ENCODE measurements around the gene PCBD2. TPM values are rescaled to one million over a fixed set of nuclear protein-coding genes. Genes with fewer than 3 reads are reported as not detected.

Gene PCBD2
- total and polyA plus RNA-seq, 2 experiments from 2014 or later, result 8.7 to 16.0 TPM

GRCh38 chr5:134989266-134989830 lies 84.4 kb downstream of the PCBD2 start:
- 0 out of 3 replicates have a peak, but pooled peaks cover 4% of the 10 kb centered on the region for H3K36me3 Mint-ChIP-seq (ENCODE audit: low read depth)
- TF ChIP-seq, protein P1, sequence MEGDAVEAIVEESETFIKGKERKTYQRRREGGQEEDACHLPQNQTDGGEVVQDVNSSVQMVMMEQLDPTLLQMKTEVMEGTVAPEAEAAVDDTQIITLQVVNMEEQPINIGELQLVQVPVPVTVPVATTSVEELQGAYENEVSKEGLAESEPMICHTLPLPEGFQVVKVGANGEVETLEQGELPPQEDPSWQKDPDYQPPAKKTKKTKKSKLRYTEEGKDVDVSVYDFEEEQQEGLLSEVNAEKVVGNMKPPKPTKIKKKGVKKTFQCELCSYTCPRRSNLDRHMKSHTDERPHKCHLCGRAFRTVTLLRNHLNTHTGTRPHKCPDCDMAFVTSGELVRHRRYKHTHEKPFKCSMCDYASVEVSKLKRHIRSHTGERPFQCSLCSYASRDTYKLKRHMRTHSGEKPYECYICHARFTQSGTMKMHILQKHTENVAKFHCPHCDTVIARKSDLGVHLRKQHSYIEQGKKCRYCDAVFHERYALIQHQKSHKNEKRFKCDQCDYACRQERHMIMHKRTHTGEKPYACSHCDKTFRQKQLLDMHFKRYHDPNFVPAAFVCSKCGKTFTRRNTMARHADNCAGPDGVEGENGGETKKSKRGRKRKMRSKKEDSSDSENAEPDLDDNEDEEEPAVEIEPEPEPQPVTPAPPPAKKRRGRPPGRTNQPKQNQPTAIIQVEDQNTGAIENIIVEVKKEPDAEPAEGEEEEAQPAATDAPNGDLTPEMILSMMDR (conservative IDR thresholded peaks at IDR 0.05; ENCODE audit: low read depth in 2 of 2), result no peak
- TF ChIP-seq CREB1 (CRISPR knock-in tag; IDR thresholded peaks at IDR 0.05; ENCODE audit: low read depth), result no peak
- TF ChIP-seq ZNF114 (CRISPR knock-in tag; IDR thresholded peaks at IDR 0.05), result no peak
- no peak for TF ChIP-seq NANOG (IDR thresholded peaks at IDR 0.05; ENCODE audit: borderline replicate concordance)
- TF ChIP-seq EZH2phosphoT487 (IDR thresholded peaks at IDR 0.05; ENCODE audit: unreplicated experiment), result no peak
- no peak for TF ChIP-seq POLR2AphosphoS5 (IDR thresholded peaks at IDR 0.05; ENCODE audit: low read depth)
- TF ChIP-seq, protein P2, sequence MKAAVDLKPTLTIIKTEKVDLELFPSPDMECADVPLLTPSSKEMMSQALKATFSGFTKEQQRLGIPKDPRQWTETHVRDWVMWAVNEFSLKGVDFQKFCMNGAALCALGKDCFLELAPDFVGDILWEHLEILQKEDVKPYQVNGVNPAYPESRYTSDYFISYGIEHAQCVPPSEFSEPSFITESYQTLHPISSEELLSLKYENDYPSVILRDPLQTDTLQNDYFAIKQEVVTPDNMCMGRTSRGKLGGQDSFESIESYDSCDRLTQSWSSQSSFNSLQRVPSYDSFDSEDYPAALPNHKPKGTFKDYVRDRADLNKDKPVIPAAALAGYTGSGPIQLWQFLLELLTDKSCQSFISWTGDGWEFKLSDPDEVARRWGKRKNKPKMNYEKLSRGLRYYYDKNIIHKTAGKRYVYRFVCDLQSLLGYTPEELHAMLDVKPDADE (IDR thresholded peaks at IDR 0.05), result no peak
- TF ChIP-seq ZNF331 (CRISPR knock-in tag; IDR thresholded peaks at IDR 0.05; ENCODE audit: low read depth), result no peak
- TF ChIP-seq EZH2 (IDR thresholded peaks at IDR 0.05; ENCODE audit: low read depth, unreplicated experiment), result no peak
- no peak for TF ChIP-seq STAT1 (IDR thresholded peaks at IDR 0.05; ENCODE audit: unreplicated experiment)
- no peak for TF ChIP-seq ZNF462 (CRISPR knock-in tag; IDR thresholded peaks at IDR 0.05)
- TF ChIP-seq, protein P3, sequence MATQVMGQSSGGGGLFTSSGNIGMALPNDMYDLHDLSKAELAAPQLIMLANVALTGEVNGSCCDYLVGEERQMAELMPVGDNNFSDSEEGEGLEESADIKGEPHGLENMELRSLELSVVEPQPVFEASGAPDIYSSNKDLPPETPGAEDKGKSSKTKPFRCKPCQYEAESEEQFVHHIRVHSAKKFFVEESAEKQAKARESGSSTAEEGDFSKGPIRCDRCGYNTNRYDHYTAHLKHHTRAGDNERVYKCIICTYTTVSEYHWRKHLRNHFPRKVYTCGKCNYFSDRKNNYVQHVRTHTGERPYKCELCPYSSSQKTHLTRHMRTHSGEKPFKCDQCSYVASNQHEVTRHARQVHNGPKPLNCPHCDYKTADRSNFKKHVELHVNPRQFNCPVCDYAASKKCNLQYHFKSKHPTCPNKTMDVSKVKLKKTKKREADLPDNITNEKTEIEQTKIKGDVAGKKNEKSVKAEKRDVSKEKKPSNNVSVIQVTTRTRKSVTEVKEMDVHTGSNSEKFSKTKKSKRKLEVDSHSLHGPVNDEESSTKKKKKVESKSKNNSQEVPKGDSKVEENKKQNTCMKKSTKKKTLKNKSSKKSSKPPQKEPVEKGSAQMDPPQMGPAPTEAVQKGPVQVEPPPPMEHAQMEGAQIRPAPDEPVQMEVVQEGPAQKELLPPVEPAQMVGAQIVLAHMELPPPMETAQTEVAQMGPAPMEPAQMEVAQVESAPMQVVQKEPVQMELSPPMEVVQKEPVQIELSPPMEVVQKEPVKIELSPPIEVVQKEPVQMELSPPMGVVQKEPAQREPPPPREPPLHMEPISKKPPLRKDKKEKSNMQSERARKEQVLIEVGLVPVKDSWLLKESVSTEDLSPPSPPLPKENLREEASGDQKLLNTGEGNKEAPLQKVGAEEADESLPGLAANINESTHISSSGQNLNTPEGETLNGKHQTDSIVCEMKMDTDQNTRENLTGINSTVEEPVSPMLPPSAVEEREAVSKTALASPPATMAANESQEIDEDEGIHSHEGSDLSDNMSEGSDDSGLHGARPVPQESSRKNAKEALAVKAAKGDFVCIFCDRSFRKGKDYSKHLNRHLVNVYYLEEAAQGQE (IDR thresholded peaks at IDR 0.05; ENCODE audit: unreplicated experiment), result no peak
- TF ChIP-seq JUNB (IDR thresholded peaks at IDR 0.05; ENCODE audit: unreplicated experiment), result no peak
- H3K4me3 Mint-ChIP-seq, result no peak overlapping the region

More at GRCh38 chr5:134989266-134989830, 84.4 kb downstream of the PCBD2 start:
- no peak for DNase-seq (ENCODE audit: low spot score)
- Histone ChIP-seq H3K9me2 (ENCODE audit: insufficient read depth) (no peaks in the 10 kb centered on the region), H3K36me3 (ENCODE audit: insufficient read depth) (no peaks in the 10 kb centered on the region), H3F3A (replicated peaks; ENCODE audit: low read depth) (no peaks in the 10 kb centered on the region), H3K27ac (ENCODE audit: low read depth) (no peak overlapping the region), H3K4me3 (no peak overlapping the region), H3K27me3 (ENCODE audit: insufficient read depth) (no peaks in the 10 kb centered on the region), H3K4me1 (ENCODE audit: insufficient read depth) (peaks cover 11% of the 10 kb centered on the region), H2AFZ (no peak overlapping the region), H3K79me2 (replicated peaks; ENCODE audit: insufficient read depth) (no peaks in the 10 kb centered on the region), H3K4me2 (no peak overlapping the region; the same call in 1 of the 2 replicates), H4K20me1 (replicated peaks; ENCODE audit: insufficient read depth) (no peaks in the 10 kb centered on the region)
- no peak overlapping the region for H3K27ac Mint-ChIP-seq
- H3K9me3 Mint-ChIP-seq, result peaks cover 7% of the 10 kb centered on the region; the same call in 2 of the 3 replicates
- no peaks in the 10 kb centered on the region for H3K27me3 Mint-ChIP-seq (ENCODE audit: insufficient read depth, low read depth, poor library complexity)
- H3K4me1 Mint-ChIP-seq, result peaks cover 20% of the 10 kb centered on the region
- ATAC-seq, result no peak

Measured in GM23338 (cell line).